ENCODE data around the gene KIF26B.

Gene KIF26B

GRCh38 chr1:245270972-245271371 lies 116.2 kb downstream of the KIF26B start:
- Histone ChIP-seq H3K27me3 (ENCODE audit: control insufficient read depth in 1 of 2, insufficient read depth in 2 of 2, low read length in 2 of 2) (no peaks in the 10 kb centered on the region), H3K36me3 (ENCODE audit: insufficient read depth, low read length) (no peaks in the 10 kb centered on the region), H3K9ac (ENCODE audit: low read length) (no peak overlapping the region), H3K4me1 (ENCODE audit: insufficient read depth, low read length) (no peaks in the 10 kb centered on the region), H3K27ac (ENCODE audit: low read depth, low read length) (no peak overlapping the region), H3K4me3 (ENCODE audit: low read depth in 1 of 2, low read length in 2 of 2) (no peak overlapping the region), H3K9me3 (ENCODE audit: low read length) (peaks cover 8% of the 10 kb centered on the region)

GRCh38 chr1:245272676-245273075 lies 117.9 kb downstream of the KIF26B start:
- H3K27me3 ChIP-seq (ENCODE audit: control insufficient read depth in 1 of 2, insufficient read depth in 2 of 2, low read length in 2 of 2): no peaks in the 10 kb centered on the region
- no peak overlapping the region for H3K27ac ChIP-seq (ENCODE audit: low read depth, low read length)
- H3K9ac ChIP-seq (ENCODE audit: low read length): no peak overlapping the region
- no peak overlapping the region for H3K4me3 ChIP-seq (ENCODE audit: low read depth in 1 of 2, low read length in 2 of 2)
- H3K9me3 ChIP-seq (ENCODE audit: low read length): peaks cover 8% of the 10 kb centered on the region
- H3K36me3 ChIP-seq (ENCODE audit: insufficient read depth, low read length): no peaks in the 10 kb centered on the region
- H3K4me1 ChIP-seq (ENCODE audit: insufficient read depth, low read length): no peaks in the 10 kb centered on the region

- no peaks in the 10 kb centered on the region for H3K9me3 ChIP-seq (ENCODE audit: low read length)
- no peaks in the 10 kb centered on the region for H3K4me1 ChIP-seq (ENCODE audit: insufficient read depth, low read length)
- H3K4me3 ChIP-seq (ENCODE audit: low read depth in 1 of 2, low read length in 2 of 2): no peak overlapping the region
- no peaks in the 10 kb centered on the region for H3K27me3 ChIP-seq (ENCODE audit: control insufficient read depth in 1 of 2, insufficient read depth in 2 of 2, low read length in 2 of 2)
- no peaks in the 10 kb centered on the region for H3K36me3 ChIP-seq (ENCODE audit: insufficient read depth, low read length)
- H3K27ac ChIP-seq (ENCODE audit: low read depth, low read length): no peak overlapping the region
- no peak overlapping the region for H3K9ac ChIP-seq (ENCODE audit: low read length)
Observed at GRCh38 chr1:245276445-245276844, 121.7 kb downstream of the KIF26B start.

GRCh38 chr1:245277276-245277675 lies 122.5 kb downstream of the KIF26B start:
- Histone ChIP-seq H3K4me1 (ENCODE audit: insufficient read depth, low read length) (no peaks in the 10 kb centered on the region), H3K9me3 (ENCODE audit: low read length) (no peaks in the 10 kb centered on the region), H3K36me3 (ENCODE audit: insufficient read depth, low read length) (no peaks in the 10 kb centered on the region), H3K27me3 (ENCODE audit: control insufficient read depth in 1 of 2, insufficient read depth in 2 of 2, low read length in 2 of 2) (no peaks in the 10 kb centered on the region), H3K27ac (ENCODE audit: low read depth, low read length) (no peak overlapping the region), H3K9ac (ENCODE audit: low read length) (no peak overlapping the region), H3K4me3 (ENCODE audit: low read depth in 1 of 2, low read length in 2 of 2) (no peak overlapping the region)

- H3K4me1 ChIP-seq (ENCODE audit: insufficient read depth, low read length): no peaks in the 10 kb centered on the region
- H3K4me3 ChIP-seq (ENCODE audit: low read depth in 1 of 2, low read length in 2 of 2): no peak overlapping the region
- no peak overlapping the region for H3K27ac ChIP-seq (ENCODE audit: low read depth, low read length)
- H3K36me3 ChIP-seq (ENCODE audit: insufficient read depth, low read length): no peaks in the 10 kb centered on the region
- peaks cover 9% of the 10 kb centered on the region for H3K9me3 ChIP-seq (ENCODE audit: low read length)
- no peaks in the 10 kb centered on the region for H3K27me3 ChIP-seq (ENCODE audit: control insufficient read depth in 1 of 2, insufficient read depth in 2 of 2, low read length in 2 of 2)
- no peak overlapping the region for H3K9ac ChIP-seq (ENCODE audit: low read length)
Observed at GRCh38 chr1:245278846-245279245, 124.1 kb downstream of the KIF26B start.

GRCh38 chr1:245279346-245279745 lies 124.6 kb downstream of the KIF26B start:
- H3K4me3 ChIP-seq (ENCODE audit: low read depth in 1 of 2, low read length in 2 of 2): no peak overlapping the region
- no peaks in the 10 kb centered on the region for H3K4me1 ChIP-seq (ENCODE audit: insufficient read depth, low read length)
- no peak overlapping the region for H3K27ac ChIP-seq (ENCODE audit: low read depth, low read length)
- no peaks in the 10 kb centered on the region for H3K36me3 ChIP-seq (ENCODE audit: insufficient read depth, low read length)
- no peaks in the 10 kb centered on the region for H3K27me3 ChIP-seq (ENCODE audit: control insufficient read depth in 1 of 2, insufficient read depth in 2 of 2, low read length in 2 of 2)
- H3K9me3 ChIP-seq (ENCODE audit: low read length): peaks cover 9% of the 10 kb centered on the region
- H3K9ac ChIP-seq (ENCODE audit: low read length): no peak overlapping the region

- Histone ChIP-seq H3K36me3 (ENCODE audit: insufficient read depth, low read length) (no peaks in the 10 kb centered on the region), H3K27me3 (ENCODE audit: control insufficient read depth in 1 of 2, insufficient read depth in 2 of 2, low read length in 2 of 2) (no peaks in the 10 kb centered on the region), H3K9me3 (ENCODE audit: low read length) (peaks cover 9% of the 10 kb centered on the region), H3K9ac (ENCODE audit: low read length) (no peak overlapping the region), H3K4me1 (ENCODE audit: insufficient read depth, low read length) (no peaks in the 10 kb centered on the region), H3K4me3 (ENCODE audit: low read depth in 1 of 2, low read length in 2 of 2) (no peak overlapping the region), H3K27ac (ENCODE audit: low read depth, low read length) (no peak overlapping the region)
Observed at GRCh38 chr1:245283001-245283400, 128.2 kb downstream of the KIF26B start.

GRCh38 chr1:245285168-245285567 lies 130.4 kb downstream of the KIF26B start:
- Histone ChIP-seq H3K9ac (ENCODE audit: low read length) (no peak overlapping the region), H3K36me3 (ENCODE audit: insufficient read depth, low read length) (no peaks in the 10 kb centered on the region), H3K4me1 (ENCODE audit: insufficient read depth, low read length) (no peaks in the 10 kb centered on the region), H3K9me3 (ENCODE audit: low read length) (peaks cover 9% of the 10 kb centered on the region), H3K27ac (ENCODE audit: low read depth, low read length) (no peak overlapping the region), H3K27me3 (ENCODE audit: control insufficient read depth in 1 of 2, insufficient read depth in 2 of 2, low read length in 2 of 2) (no peaks in the 10 kb centered on the region), H3K4me3 (ENCODE audit: low read depth in 1 of 2, low read length in 2 of 2) (no peak overlapping the region)

- Histone ChIP-seq H3K4me1 (ENCODE audit: insufficient read depth, low read length) (no peaks in the 10 kb centered on the region), H3K27me3 (ENCODE audit: control insufficient read depth in 1 of 2, insufficient read depth in 2 of 2, low read length in 2 of 2) (no peaks in the 10 kb centered on the region), H3K4me3 (ENCODE audit: low read depth in 1 of 2, low read length in 2 of 2) (no peak overlapping the region), H3K36me3 (ENCODE audit: insufficient read depth, low read length) (no peaks in the 10 kb centered on the region), H3K27ac (ENCODE audit: low read depth, low read length) (no peak overlapping the region), H3K9me3 (ENCODE audit: low read length) (no peaks in the 10 kb centered on the region), H3K9ac (ENCODE audit: low read length) (no peak overlapping the region)
Observed at GRCh38 chr1:245288796-245289195, 134.0 kb downstream of the KIF26B start.

- no peaks in the 10 kb centered on the region for H3K36me3 ChIP-seq (ENCODE audit: insufficient read depth, low read length)
- H3K4me1 ChIP-seq (ENCODE audit: insufficient read depth, low read length): no peaks in the 10 kb centered on the region
- H3K27ac ChIP-seq (ENCODE audit: low read depth, low read length): no peak overlapping the region
- no peak overlapping the region for H3K4me3 ChIP-seq (ENCODE audit: low read depth in 1 of 2, low read length in 2 of 2)
- no peaks in the 10 kb centered on the region for H3K9me3 ChIP-seq (ENCODE audit: low read length)
- no peaks in the 10 kb centered on the region for H3K27me3 ChIP-seq (ENCODE audit: control insufficient read depth in 1 of 2, insufficient read depth in 2 of 2, low read length in 2 of 2)
- no peak overlapping the region for H3K9ac ChIP-seq (ENCODE audit: low read length)
Observed at GRCh38 chr1:245290836-245291235, 136.1 kb downstream of the KIF26B start.

- no peak overlapping the region for H3K9ac ChIP-seq (ENCODE audit: low read length)
- no peak overlapping the region for H3K4me3 ChIP-seq (ENCODE audit: low read depth in 1 of 2, low read length in 2 of 2)
- no peaks in the 10 kb centered on the region for H3K27me3 ChIP-seq (ENCODE audit: control insufficient read depth in 1 of 2, insufficient read depth in 2 of 2, low read length in 2 of 2)
- H3K4me1 ChIP-seq (ENCODE audit: insufficient read depth, low read length): no peaks in the 10 kb centered on the region
- no peak overlapping the region for H3K27ac ChIP-seq (ENCODE audit: low read depth, low read length)
- no peaks in the 10 kb centered on the region for H3K36me3 ChIP-seq (ENCODE audit: insufficient read depth, low read length)
- H3K9me3 ChIP-seq (ENCODE audit: low read length): no peaks in the 10 kb centered on the region
Observed at GRCh38 chr1:245291351-245291750, 136.6 kb downstream of the KIF26B start.

GRCh38 chr1:245292141-245292540 lies 137.4 kb downstream of the KIF26B start:
- Histone ChIP-seq H3K9ac (ENCODE audit: low read length) (no peak overlapping the region), H3K9me3 (ENCODE audit: low read length) (no peaks in the 10 kb centered on the region), H3K27me3 (ENCODE audit: control insufficient read depth in 1 of 2, insufficient read depth in 2 of 2, low read length in 2 of 2) (no peaks in the 10 kb centered on the region), H3K4me3 (ENCODE audit: low read depth in 1 of 2, low read length in 2 of 2) (no peak overlapping the region), H3K4me1 (ENCODE audit: insufficient read depth, low read length) (no peaks in the 10 kb centered on the region), H3K36me3 (ENCODE audit: insufficient read depth, low read length) (no peaks in the 10 kb centered on the region), H3K27ac (ENCODE audit: low read depth, low read length) (no peak overlapping the region)

Measured in muscle layer of colon (tissue), 2 donors.